HG03108 (cell line): ENCODE data around the gene OR5I1.
"Not testable (repeated sequence)": the region's sequence is repeated elsewhere in the genome, so short reads cannot be mapped to it uniquely, and the experiment has no call there.

Source experiments
- ATAC-seq: cut with Tn5 transposase; IDR thresholded peaks from one replicate; pipeline ENCODE4 v1.9.1; 2021; ENCODE audit warnings: moderate library complexity; ENCODE audit not compliant: unreplicated experiment

Gene OR5I1

GRCh38 chr11:55936300-55936699 is at the start of gene OR5I1:
Gene OR5I1, minus strand, starts transcription at chr11:55936400. Its CDS starts 0 bp downstream, at chr11:55936400.
- ATAC-seq = no peak

- no peak for ATAC-seq
Measured at GRCh38 chr11:55970935-55971334, 34.7 kb upstream of the OR5I1 start.

GRCh38 chr11:55969845-55970244 is 33.6 kb upstream of the OR5I1 start, which contains the start of gene OR10AG1:
Gene OR10AG1, minus strand, starts transcription at chr11:55969945. Its CDS starts 38 bp downstream, at chr11:55969907.
- no peak for ATAC-seq

- ATAC-seq = no peak
Measured at GRCh38 chr11:55967914-55968313, 31.7 kb upstream of the OR5I1 start.

- no peak for ATAC-seq
Measured at GRCh38 chr11:55966391-55966790, 30.2 kb upstream of the OR5I1 start.

DNA sequence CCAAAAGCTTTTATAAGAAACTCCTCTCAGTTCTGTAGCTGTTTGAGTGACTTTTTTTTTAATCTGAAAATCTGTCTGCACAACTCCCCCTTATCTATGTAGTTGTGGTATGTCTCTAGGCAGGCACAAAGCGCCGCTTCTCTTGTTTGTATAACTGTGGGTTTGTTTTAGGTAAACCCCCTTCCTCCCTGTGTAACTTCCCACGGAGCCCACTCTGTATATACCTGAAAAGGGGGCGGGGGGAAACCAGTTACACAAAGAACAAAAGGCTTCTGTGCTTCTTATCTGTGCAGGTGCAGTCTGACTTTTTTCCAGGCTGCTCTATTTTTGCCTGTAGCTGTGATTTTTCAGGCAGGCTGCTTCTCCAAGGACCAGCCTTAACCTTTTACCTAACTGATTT is 20.3 kb upstream of the OR5I1 start:
- no peak for ATAC-seq

- no peak for ATAC-seq
Measured at GRCh38 chr11:55949330-55949729, 13.1 kb upstream of the OR5I1 start.

DNA sequence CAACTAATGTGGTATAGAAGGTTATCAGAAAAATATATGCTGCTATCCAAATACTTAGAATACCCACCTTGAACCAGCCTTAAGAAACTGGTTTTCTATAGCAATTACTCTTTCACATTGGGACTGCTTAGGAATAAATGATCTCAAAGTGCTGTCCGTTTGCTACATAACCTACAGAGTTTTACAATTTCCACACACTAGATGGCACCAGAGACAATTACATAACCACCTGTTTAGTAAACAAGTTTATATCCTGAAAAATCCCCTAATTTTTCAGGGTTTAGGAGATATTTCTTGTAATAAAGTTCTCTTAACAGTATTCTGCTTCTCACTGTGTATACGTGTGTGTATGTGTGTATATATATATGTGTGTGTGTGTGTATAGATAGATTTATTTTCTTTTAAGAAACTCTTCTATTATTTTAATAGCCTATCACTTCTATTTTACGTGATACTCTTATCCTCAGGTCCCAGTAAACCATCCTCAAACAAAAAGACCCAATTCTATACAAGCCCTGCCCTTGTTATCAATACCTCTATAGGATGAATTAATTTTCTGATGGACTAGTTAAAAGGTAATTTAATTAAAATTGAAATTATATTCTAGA is 6.7 kb upstream of the OR5I1 start:
- no peak for ATAC-seq

DNA sequence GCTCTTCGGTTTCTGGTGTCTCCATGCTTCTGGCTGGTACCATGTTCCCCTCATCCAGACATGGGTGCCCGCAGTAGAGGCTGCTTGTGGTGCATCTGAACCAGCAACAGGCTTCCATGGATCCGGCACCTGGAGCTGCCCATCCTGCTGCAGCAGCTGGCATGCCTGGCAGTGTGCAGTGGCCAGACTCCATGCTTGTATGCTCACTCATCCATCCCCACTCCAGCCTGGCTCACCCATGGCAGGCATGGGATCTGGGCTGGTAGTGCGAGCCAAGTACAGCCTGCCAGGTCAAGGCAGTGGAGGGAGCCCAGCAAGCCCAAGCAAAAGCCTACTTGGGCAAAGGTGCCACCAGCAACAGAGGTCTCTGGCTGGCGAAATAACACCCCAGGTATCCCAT is 15.7 kb downstream of the OR5I1 start:
- no peak for ATAC-seq

GRCh38 chr11:55914482-55914881 is 21.7 kb downstream of the OR5I1 start, which contains the start of gene OR5W2:
Gene OR5W2, minus strand, starts transcription at chr11:55914582. Its CDS starts 0 bp downstream, at chr11:55914582.
- no peak for ATAC-seq

DNA sequence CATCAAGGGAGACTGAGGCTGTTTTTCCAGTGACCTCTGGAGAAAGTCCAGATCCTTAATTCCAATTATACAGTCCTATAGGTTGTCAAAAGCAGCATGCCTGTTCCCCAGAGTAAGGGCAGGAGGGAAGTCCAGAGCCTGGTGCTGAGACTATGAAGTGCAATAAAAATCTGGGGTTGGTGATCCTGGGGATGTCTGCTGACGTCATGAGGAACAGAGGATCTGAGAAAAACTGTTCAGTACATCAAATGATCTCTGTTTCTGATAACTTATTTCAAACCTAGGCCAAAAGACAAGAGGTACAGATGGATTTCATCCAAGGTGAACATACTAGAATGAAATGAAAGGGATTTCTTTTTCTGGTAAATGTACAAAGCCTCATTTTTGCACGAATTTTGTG is 33.9 kb downstream of the OR5I1 start:
- no peak for ATAC-seq

DNA sequence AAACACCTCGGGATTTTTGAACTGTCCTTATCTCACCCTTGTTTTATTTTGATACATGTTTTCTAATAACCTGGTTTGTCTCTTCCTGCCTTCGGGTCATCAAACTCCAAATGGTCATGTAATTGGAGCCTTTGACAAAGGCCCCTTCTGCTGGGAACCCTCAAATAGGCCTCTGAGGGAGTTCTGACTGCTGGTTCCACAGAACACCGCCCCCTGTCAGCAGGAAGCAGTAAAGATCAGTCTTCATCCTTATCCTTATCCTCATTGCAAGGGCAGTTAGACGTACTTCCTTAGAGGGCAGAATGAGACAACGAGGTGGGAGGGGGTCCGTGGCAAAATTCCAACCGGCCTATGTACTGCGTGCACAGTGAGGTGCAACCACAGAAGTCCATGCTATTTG is 41.0 kb downstream of the OR5I1 start:
- ATAC-seq = no peak

GRCh38 chr11:55885481-55885880 is 50.7 kb downstream of the OR5I1 start:
- not testable (repeated sequence) for ATAC-seq
